HEK293 (cell line): ENCODE data around the gene OPCML.

ENCODE experiments used
- KLF7 ChIP-seq: fragments of 450-650 bp; formaldehyde crosslinking; IDR thresholded peaks from 2 replicates; pipeline ENCODE4 v1.5.1; 2016; ENCODE audit warnings: missing biosample characterization, missing genetic modification characterization, borderline replicate concordance
- TCF7L2 ChIP-seq: IDR thresholded peaks from 2 replicates; pipeline ENCODE4 v1.6.1; 2011; ENCODE audit warnings: low read depth, mild to moderate bottlenecking, inconsistent platforms, low read length, moderate library complexity, borderline replicate concordance
- TRIM28 ChIP-seq: IDR thresholded peaks from 2 replicates; pipeline ENCODE4 v1.6.1; 2011; ENCODE audit warnings: low read length, control low read depth, borderline replicate concordance
- TF ChIP-seq, protein P1 (sequence below): fragments of 450-650 bp; formaldehyde crosslinking; IDR thresholded peaks from 2 replicates; pipeline ENCODE4 v1.5.1; 2016; ENCODE audit warnings: missing biosample characterization, missing genetic modification characterization, low read depth
- TF ChIP-seq, protein P2 (sequence below): fragments of 450-650 bp; formaldehyde crosslinking; IDR thresholded peaks from 2 replicates; pipeline ENCODE4 v1.5.1; 2016; ENCODE audit warnings: missing biosample characterization, missing genetic modification characterization
- TF ChIP-seq, protein P3 (sequence below): fragments of 450-650 bp; formaldehyde crosslinking; IDR thresholded peaks from 2 replicates; pipeline ENCODE4 v1.5.1; 2016; ENCODE audit warnings: missing biosample characterization, missing genetic modification characterization
- TF ChIP-seq, protein P4 (sequence below): fragments of 450-650 bp; formaldehyde crosslinking; IDR thresholded peaks from 2 replicates; pipeline ENCODE4 v1.5.1; 2016; ENCODE audit warnings: missing biosample characterization, missing genetic modification characterization

DNA sequence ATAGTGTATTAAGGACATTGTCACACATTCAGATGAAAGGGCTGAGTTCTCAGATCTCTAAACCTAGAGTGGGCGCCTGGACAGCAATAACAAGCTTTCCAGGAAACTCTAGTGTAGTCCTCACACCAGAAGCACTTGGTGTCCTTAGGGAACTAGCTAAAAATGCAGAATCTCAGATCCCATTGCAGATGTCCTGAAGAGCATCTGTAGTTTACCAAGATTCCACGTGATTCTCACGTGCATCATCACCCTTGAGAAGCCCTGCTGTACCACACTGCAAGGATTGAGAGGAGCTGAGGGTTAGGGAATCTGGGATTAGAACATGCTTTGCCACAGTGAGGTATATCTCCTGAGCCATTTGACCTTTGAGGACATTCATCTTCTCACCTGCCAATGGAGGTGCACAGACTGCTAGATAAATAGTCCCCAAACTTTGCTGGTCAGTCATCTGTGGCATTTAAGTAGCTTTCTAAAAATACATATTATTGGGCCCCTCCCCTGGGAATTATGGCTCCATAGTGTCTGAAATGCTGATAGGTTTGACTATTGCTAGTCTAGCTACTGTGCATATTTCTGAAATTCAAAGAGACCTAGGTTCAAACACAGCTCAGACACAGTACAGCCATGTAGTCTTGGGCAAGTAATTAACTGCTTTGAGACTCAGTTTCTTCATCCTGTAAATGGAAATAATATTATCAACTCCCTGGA lies 1068.9 kb downstream of the OPCML start:
- TF ChIP-seq, protein P1, sequence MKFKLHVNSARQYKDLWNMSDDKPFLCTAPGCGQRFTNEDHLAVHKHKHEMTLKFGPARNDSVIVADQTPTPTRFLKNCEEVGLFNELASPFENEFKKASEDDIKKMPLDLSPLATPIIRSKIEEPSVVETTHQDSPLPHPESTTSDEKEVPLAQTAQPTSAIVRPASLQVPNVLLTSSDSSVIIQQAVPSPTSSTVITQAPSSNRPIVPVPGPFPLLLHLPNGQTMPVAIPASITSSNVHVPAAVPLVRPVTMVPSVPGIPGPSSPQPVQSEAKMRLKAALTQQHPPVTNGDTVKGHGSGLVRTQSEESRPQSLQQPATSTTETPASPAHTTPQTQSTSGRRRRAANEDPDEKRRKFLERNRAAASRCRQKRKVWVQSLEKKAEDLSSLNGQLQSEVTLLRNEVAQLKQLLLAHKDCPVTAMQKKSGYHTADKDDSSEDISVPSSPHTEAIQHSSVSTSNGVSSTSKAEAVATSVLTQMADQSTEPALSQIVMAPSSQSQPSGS (tag by site-specific recombination) = no peak
- TF ChIP-seq KLF7 = no peak
- TF ChIP-seq, protein P2, sequence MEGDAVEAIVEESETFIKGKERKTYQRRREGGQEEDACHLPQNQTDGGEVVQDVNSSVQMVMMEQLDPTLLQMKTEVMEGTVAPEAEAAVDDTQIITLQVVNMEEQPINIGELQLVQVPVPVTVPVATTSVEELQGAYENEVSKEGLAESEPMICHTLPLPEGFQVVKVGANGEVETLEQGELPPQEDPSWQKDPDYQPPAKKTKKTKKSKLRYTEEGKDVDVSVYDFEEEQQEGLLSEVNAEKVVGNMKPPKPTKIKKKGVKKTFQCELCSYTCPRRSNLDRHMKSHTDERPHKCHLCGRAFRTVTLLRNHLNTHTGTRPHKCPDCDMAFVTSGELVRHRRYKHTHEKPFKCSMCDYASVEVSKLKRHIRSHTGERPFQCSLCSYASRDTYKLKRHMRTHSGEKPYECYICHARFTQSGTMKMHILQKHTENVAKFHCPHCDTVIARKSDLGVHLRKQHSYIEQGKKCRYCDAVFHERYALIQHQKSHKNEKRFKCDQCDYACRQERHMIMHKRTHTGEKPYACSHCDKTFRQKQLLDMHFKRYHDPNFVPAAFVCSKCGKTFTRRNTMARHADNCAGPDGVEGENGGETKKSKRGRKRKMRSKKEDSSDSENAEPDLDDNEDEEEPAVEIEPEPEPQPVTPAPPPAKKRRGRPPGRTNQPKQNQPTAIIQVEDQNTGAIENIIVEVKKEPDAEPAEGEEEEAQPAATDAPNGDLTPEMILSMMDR (tag by site-specific recombination) = no peak
- no peak for TF ChIP-seq TRIM28
- TF ChIP-seq, protein P3, sequence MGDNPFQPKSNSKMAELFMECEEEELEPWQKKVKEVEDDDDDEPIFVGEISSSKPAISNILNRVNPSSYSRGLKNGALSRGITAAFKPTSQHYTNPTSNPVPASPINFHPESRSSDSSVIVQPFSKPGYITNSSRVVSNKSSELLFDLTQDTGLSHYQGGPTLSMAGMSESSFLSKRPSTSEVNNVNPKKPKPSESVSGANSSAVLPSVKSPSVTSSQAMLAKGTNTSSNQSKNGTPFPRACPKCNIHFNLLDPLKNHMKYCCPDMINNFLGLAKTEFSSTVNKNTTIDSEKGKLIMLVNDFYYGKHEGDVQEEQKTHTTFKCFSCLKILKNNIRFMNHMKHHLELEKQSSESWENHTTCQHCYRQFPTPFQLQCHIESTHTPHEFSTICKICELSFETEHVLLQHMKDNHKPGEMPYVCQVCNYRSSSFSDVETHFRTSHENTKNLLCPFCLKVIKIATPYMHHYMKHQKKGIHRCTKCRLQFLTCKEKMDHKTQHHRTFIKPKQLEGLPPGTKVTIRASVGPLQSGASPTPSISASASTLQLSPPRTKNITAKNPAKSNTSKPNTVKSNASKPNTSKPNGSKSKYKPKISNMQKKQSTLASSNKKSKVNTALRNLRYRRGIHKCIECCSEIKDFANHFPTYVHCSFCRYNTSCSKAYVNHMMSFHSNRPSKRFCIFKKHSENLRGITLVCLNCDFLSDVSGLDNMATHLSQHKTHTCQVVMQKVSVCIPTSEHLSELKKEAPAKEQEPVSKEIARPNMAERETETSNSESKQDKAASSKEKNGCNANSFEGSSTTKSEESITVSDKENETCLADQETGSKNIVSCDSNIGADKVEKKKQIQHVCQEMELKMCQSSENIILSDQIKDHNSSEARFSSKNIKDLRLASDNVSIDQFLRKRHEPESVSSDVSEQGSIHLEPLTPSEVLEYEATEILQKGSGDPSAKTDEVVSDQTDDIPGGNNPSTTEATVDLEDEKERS (tag by site-specific recombination) = no peak
- TF ChIP-seq, protein P4, sequence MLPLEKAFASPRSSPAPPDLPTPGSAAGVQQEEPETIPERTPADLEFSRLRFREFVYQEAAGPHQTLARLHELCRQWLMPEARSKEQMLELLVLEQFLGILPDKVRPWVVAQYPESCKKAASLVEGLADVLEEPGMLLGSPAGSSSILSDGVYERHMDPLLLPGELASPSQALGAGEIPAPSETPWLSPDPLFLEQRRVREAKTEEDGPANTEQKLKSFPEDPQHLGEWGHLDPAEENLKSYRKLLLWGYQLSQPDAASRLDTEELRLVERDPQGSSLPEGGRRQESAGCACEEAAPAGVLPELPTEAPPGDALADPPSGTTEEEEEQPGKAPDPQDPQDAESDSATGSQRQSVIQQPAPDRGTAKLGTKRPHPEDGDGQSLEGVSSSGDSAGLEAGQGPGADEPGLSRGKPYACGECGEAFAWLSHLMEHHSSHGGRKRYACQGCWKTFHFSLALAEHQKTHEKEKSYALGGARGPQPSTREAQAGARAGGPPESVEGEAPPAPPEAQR (tag by site-specific recombination) = no peak
- no peak for TF ChIP-seq TCF7L2
